Nephron (organoid): ENCODE data around the gene CIB1.
A peak's percentile ranks its signal among the peaks of the same experiment; 100 is the strongest.
"Not testable (repeated sequence)": the region's sequence is repeated elsewhere in the genome, so short reads cannot be mapped to it uniquely, and the experiment has no call there.

ENCODE experiments used
- H3K27ac Mint-ChIP-seq, 3 experiments: 2 replicates each; pipeline ENCODE4 v1.8.0; 2020; ENCODE audit warnings: mixed read lengths in 3 of 3, mild to moderate bottlenecking in 2 of 3, moderate library complexity in 1 of 3
- H3K27me3 Mint-ChIP-seq: 2 replicates; pipeline ENCODE4 v1.8.0; 2021; ENCODE audit warnings: low read depth, mild to moderate bottlenecking, moderate library complexity, mixed read lengths
- H3K36me3 Mint-ChIP-seq: 2 replicates; pipeline ENCODE4 v1.8.0; 2020; ENCODE audit warnings: low read depth, mixed read lengths
- H3K4me1 Mint-ChIP-seq: 2 replicates; pipeline ENCODE4 v1.8.0; 2020; ENCODE audit warnings: mixed read lengths
- H3K4me3 Mint-ChIP-seq, 3 experiments: 2 replicates each; pipeline ENCODE4 v1.8.0; 2020; ENCODE audit warnings: mild to moderate bottlenecking in 3 of 3, mixed read lengths in 3 of 3, moderate library complexity in 2 of 3
- H3K9me3 Mint-ChIP-seq: 2 replicates; pipeline ENCODE4 v1.8.0; 2020; ENCODE audit warnings: mixed read lengths
- CTCF ChIP-seq, 3 experiments: fragments of 200-600 bp; sonication (generic); IDR thresholded peaks; one replicate each; pipeline ENCODE4 v1.5.0; 2021; ENCODE audit warnings: antibody characterized with exemption in 3 of 3; ENCODE audit not compliant: unreplicated experiment in 3 of 3

The CIB1 gene

GRCh38 chr15:90266485-90266884 lies 32.7 kb upstream of the CIB1 start:
- no peaks in the 10 kb centered on the region for H3K27me3 Mint-ChIP-seq
- no peak for TF ChIP-seq CTCF (IDR thresholded peaks at IDR 0.05; ENCODE audit: unreplicated experiment in 3 of 3)
- peak overlapping the region; percentile 98 to 99 (median 99) for H3K4me3 Mint-ChIP-seq
- peak overlapping the region; percentile 97 to 99 (median 98) for H3K27ac Mint-ChIP-seq
- peaks cover 28% of the 10 kb centered on the region for H3K36me3 Mint-ChIP-seq
- H3K9me3 Mint-ChIP-seq: no peaks in the 10 kb centered on the region
- H3K4me1 Mint-ChIP-seq: peaks cover 45% of the 10 kb centered on the region

GRCh38 chr15:90266061-90266431 lies 32.3 kb upstream of the CIB1 start:
- H3K27me3 Mint-ChIP-seq: no peaks in the 10 kb centered on the region
- TF ChIP-seq CTCF (IDR thresholded peaks at IDR 0.05; ENCODE audit: unreplicated experiment in 3 of 3): no peak

GRCh38 chr15:90265271-90266060 lies 31.7 kb upstream of the CIB1 start, which contains the start of gene NGRN:
NGRN (plus strand) TSS chr15:90265672; CDS start chr15:90265713, 41 bp downstream.
- no peaks in the 10 kb centered on the region for H3K9me3 Mint-ChIP-seq
- H3K4me3 Mint-ChIP-seq: peak within 1 kb of the TSS; percentile 98 to 99 (median 99)
- H3K27me3 Mint-ChIP-seq: no peaks in the 10 kb centered on the region
- no peak for TF ChIP-seq CTCF (IDR thresholded peaks at IDR 0.05; ENCODE audit: unreplicated experiment in 3 of 3)
- H3K4me1 Mint-ChIP-seq: peaks cover 43% of the 10 kb centered on the region
- H3K27ac Mint-ChIP-seq: peak within 1 kb of the TSS; percentile 97 to 99 (median 98)
- peaks cover 20% of the 10 kb centered on the region for H3K36me3 Mint-ChIP-seq

More at GRCh38 chr15:90266061-90266431, 32.3 kb upstream of the CIB1 start:
- no peaks in the 10 kb centered on the region for H3K9me3 Mint-ChIP-seq
- peaks cover 23% of the 10 kb centered on the region for H3K36me3 Mint-ChIP-seq
- H3K4me3 Mint-ChIP-seq: peak overlapping the region; percentile 98 to 99 (median 99)
- peaks cover 45% of the 10 kb centered on the region for H3K4me1 Mint-ChIP-seq
- peak overlapping the region; percentile 97 to 99 (median 98) for H3K27ac Mint-ChIP-seq

GRCh38 chr15:90264671-90265070 lies 30.9 kb upstream of the CIB1 start:
- H3K9me3 Mint-ChIP-seq: no peaks in the 10 kb centered on the region
- TF ChIP-seq CTCF (IDR thresholded peaks at IDR 0.05; ENCODE audit: unreplicated experiment in 3 of 3): no peak
- peaks cover 36% of the 10 kb centered on the region for H3K4me1 Mint-ChIP-seq
- peaks cover 12% of the 10 kb centered on the region for H3K36me3 Mint-ChIP-seq
- no peaks in the 10 kb centered on the region for H3K27me3 Mint-ChIP-seq
- H3K4me3 Mint-ChIP-seq: peak overlapping the region; percentile 98 to 99 (median 99)
- H3K27ac Mint-ChIP-seq: peak overlapping the region; percentile 97 to 99 (median 98)

- no peaks in the 10 kb centered on the region for H3K36me3 Mint-ChIP-seq
- no peak for TF ChIP-seq CTCF (IDR thresholded peaks at IDR 0.05; ENCODE audit: unreplicated experiment in 3 of 3)
- peak overlapping the region in 1 of 3 experiments; percentile 5 for H3K27ac Mint-ChIP-seq
- no peaks in the 10 kb centered on the region for H3K27me3 Mint-ChIP-seq
- peak overlapping the region; percentile 3 to 63 (median 54) for H3K4me3 Mint-ChIP-seq
- H3K9me3 Mint-ChIP-seq: no peaks in the 10 kb centered on the region
- H3K4me1 Mint-ChIP-seq: peaks cover 19% of the 10 kb centered on the region
Observed at GRCh38 chr15:90262426-90262825, 28.7 kb upstream of the CIB1 start.

- Mint-ChIP-seq H3K9me3 (no peaks in the 10 kb centered on the region), H3K4me1 (peaks cover 14% of the 10 kb centered on the region), H3K27me3 (no peaks in the 10 kb centered on the region), H3K36me3 (no peaks in the 10 kb centered on the region), H3K4me3 (no peak overlapping the region), H3K27ac (no peak overlapping the region)
- TF ChIP-seq CTCF (IDR thresholded peaks at IDR 0.05; ENCODE audit: unreplicated experiment in 3 of 3): no peak
Observed at GRCh38 chr15:90261811-90262210, 28.1 kb upstream of the CIB1 start.

GRCh38 chr15:90260731-90261130 lies 27.0 kb upstream of the CIB1 start:
- H3K4me3 Mint-ChIP-seq, H3K36me3 Mint-ChIP-seq, H3K27me3 Mint-ChIP-seq, H3K27ac Mint-ChIP-seq, H3K4me1 Mint-ChIP-seq, H3K9me3 Mint-ChIP-seq: not testable (repeated sequence)
